Liver (tissue), 9 donors: ENCODE results near the gene GHRL. TPM values are rescaled to one million over a fixed set of nuclear protein-coding genes. Genes with fewer than 3 reads are reported as not detected.

Experiments
- DNase-seq: peaks from one replicate; pipeline ENCODE4 v3.0.0-alpha.2; 2017; ENCODE audit warnings: low spot score
- H3K27ac ChIP-seq, 2 donors: one replicate each; pipeline ENCODE4 v1.7.0; 2013; ENCODE audit warnings: inconsistent platforms in 2 of 2, low read length in 2 of 2, control low read depth in 1 of 2, low read depth in 1 of 2, mild to moderate bottlenecking in 1 of 2
- H3K27me3 ChIP-seq, 4 donors: one replicate each; pipeline versions ENCODE4 v1.6.1 to v1.7.0; 2013; ENCODE audit warnings: low read length in 3 of 4, inconsistent platforms in 1 of 4, mild to moderate bottlenecking in 1 of 4, moderate library complexity in 1 of 4; ENCODE audit not compliant: control insufficient read depth in 4 of 4, insufficient read depth in 4 of 4
- H3K36me3 ChIP-seq, 4 donors: one replicate each; pipeline versions ENCODE4 v1.6.1 to v1.7.0; 2013; ENCODE audit warnings: low read length in 3 of 4, mild to moderate bottlenecking in 3 of 4, low read depth in 1 of 4, moderate library complexity in 1 of 4; ENCODE audit not compliant: control insufficient read depth in 4 of 4, insufficient read depth in 3 of 4
- H3K4me1 ChIP-seq, 4 donors: one replicate each; pipeline versions ENCODE4 v1.6.1 to v1.7.0; 2013; ENCODE audit warnings: low read length in 3 of 4, mild to moderate bottlenecking in 3 of 4, moderate library complexity in 1 of 4; ENCODE audit not compliant: control insufficient read depth in 4 of 4, insufficient read depth in 4 of 4
- H3K4me3 ChIP-seq, 3 donors: one replicate each; pipeline versions ENCODE4 v1.6.1 to v1.7.0; 2013; ENCODE audit warnings: low read length in 3 of 3, control low read depth in 1 of 3, low read depth in 1 of 3, mild to moderate bottlenecking in 1 of 3
- H3K9ac ChIP-seq, 2 donors: one replicate each; pipeline ENCODE4 v1.7.0; 2013; ENCODE audit warnings: low read length in 2 of 2, mild to moderate bottlenecking in 2 of 2, moderate library complexity in 2 of 2, control low read depth in 1 of 2, low read depth in 1 of 2
- H3K9me3 ChIP-seq, 4 donors: one replicate each; pipeline versions ENCODE4 v1.6.1 to v1.7.0; 2013; ENCODE audit warnings: low read length in 3 of 4; ENCODE audit not compliant: control insufficient read depth in 4 of 4
- EGR1 ChIP-seq, 2 donors: IDR thresholded peaks; 2 replicates each; pipeline ENCODE4 v1.6.1; 2016 to 2018; ENCODE audit warnings: antibody characterized with exemption in 2 of 2, low read depth in 2 of 2
- FOXA1 ChIP-seq: IDR thresholded peaks from 2 replicates; pipeline ENCODE4 v1.6.1; 2016; ENCODE audit warnings: antibody characterized with exemption
- GABPA ChIP-seq, 2 donors: IDR thresholded peaks in 1 of 2; conservative IDR thresholded peaks in 1 of 2; 2 replicates each; pipeline ENCODE4 v1.6.1; 2016; ENCODE audit warnings: antibody characterized with exemption in 2 of 2, mild to moderate bottlenecking in 1 of 2, moderate library complexity in 1 of 2
- HNF4G ChIP-seq: IDR thresholded peaks from 2 replicates; pipeline ENCODE4 v1.6.1; 2016; ENCODE audit warnings: antibody characterized with exemption
- JUND ChIP-seq, 2 donors: IDR thresholded peaks; 2 replicates each; pipeline ENCODE4 v1.6.1; 2016; ENCODE audit warnings: antibody characterized with exemption in 2 of 2
- MAX ChIP-seq: IDR thresholded peaks from 2 replicates; pipeline ENCODE4 v1.6.1; 2016; ENCODE audit warnings: antibody characterized with exemption
- NR2F2 ChIP-seq: IDR thresholded peaks from 2 replicates; pipeline ENCODE4 v1.6.1; 2016; ENCODE audit warnings: antibody characterized with exemption
- RAD21 ChIP-seq, 2 donors: IDR thresholded peaks; 2 replicates each; pipeline ENCODE4 v1.6.1; 2016; ENCODE audit warnings: antibody characterized with exemption in 2 of 2, mild to moderate bottlenecking in 2 of 2
- REST ChIP-seq: IDR thresholded peaks from 2 replicates; pipeline ENCODE4 v1.6.1; 2016; ENCODE audit warnings: antibody characterized with exemption, mild to moderate bottlenecking
- RXRA ChIP-seq, 2 donors: IDR thresholded peaks; 2 replicates each; pipeline ENCODE4 v1.6.1; 2017 to 2018; ENCODE audit warnings: antibody characterized with exemption in 2 of 2, mild to moderate bottlenecking in 1 of 2
- TAF1 ChIP-seq: conservative IDR thresholded peaks from 2 replicates; pipeline ENCODE4 v1.6.1; 2016; ENCODE audit warnings: antibody characterized with exemption, mild to moderate bottlenecking
- YY1 ChIP-seq: IDR thresholded peaks from 2 replicates; pipeline ENCODE4 v1.6.1; 2016; ENCODE audit warnings: antibody characterized with exemption, mild to moderate bottlenecking
- ZBTB33 ChIP-seq: IDR thresholded peaks from 2 replicates; pipeline ENCODE4 v1.6.1; 2016; ENCODE audit warnings: antibody characterized with exemption
- WGBS: extraction: QIAGEN DNeasy Blood & Tissue Kit; methylation state at CpG from one replicate; pipeline ENCODE4 v1.1.7; 2013; 5-methylcytosine and 5-hydroxymethylcytosine counted together
- polyA plus RNA-seq, 2 donors: library from polyadenylated mRNA; stranded (reverse) in 1 of 2; unstranded in 1 of 2; fragments of 200-250 nt in 1 of 2; fragments of >200 nt in 1 of 2; fragmentation: Nextera tagmentation in 1 of 2; extraction: Ambion mirVana in 1 of 2; gene quantifications; one replicate each; pipeline versions ENCODE4 v1.2.1 to v1.2.3, GENCODE V29; 2013 to 2015
- total RNA-seq, 2 donors: library from RNA; depleted of rRNA; stranded (reverse); fragments of >200 nt; gene quantifications; one replicate each; pipeline ENCODE4 v1.2.3, GENCODE V29; 2014
- donor health status: healthy.
- donor health status: healthy.
- donor health status: healthy.
- donor health status: healthy.
- donor health status: healthy.

GHRL gene
- total and polyA plus RNA-seq, 4 donors: 0.08 to 1.3 (median 0.27) TPM

- Histone ChIP-seq H3K36me3 (peaks cover 8 to 73% (median 63%) of the 10 kb centered on the region in 4 donors), H3K4me1 (no peaks in the 10 kb centered on the region), H3K27ac (no peak overlapping the region), H3K4me3 (no peak overlapping the region), H3K9ac (no peak overlapping the region), H3K9me3 (no peaks in the 10 kb centered on the region), H3K27me3 (no peaks in the 10 kb centered on the region)
- WGBS: 97% methylated on average over 4 of the region's 4 CpGs
- no peak for TF ChIP-seq TAF1
- no peak for TF ChIP-seq MAX
- TF ChIP-seq RXRA (IDR thresholded peaks at IDR 0.05): no peak
- no peak for TF ChIP-seq REST
- TF ChIP-seq GABPA (IDR thresholded peaks at IDR 0.05 in 1 of 2, conservative IDR thresholded peaks at IDR 0.05 in 1 of 2): no peak
- TF ChIP-seq NR2F2: no peak
- TF ChIP-seq EGR1 (IDR thresholded peaks at IDR 0.05; ENCODE audit: low read depth in 2 of 2): no peak
- no peak for TF ChIP-seq FOXA1
- DNase-seq: no peak
Observed at GRCh38 chr3:10305331-10305902, 12.7 kb upstream of the GHRL start.

- no peak overlapping the region for H3K9ac ChIP-seq
- 96% methylated on average over 8 of the region's 8 CpGs for WGBS
- H3K9me3 ChIP-seq: no peaks in the 10 kb centered on the region
- DNase-seq: no peak
- no peak overlapping the region for H3K27ac ChIP-seq
- TF ChIP-seq YY1: no peak
- no peak for TF ChIP-seq HNF4G
- no peak for TF ChIP-seq ZBTB33
- no peak for TF ChIP-seq RAD21 (IDR thresholded peaks at IDR 0.05)
- H3K4me1 ChIP-seq: no peaks in the 10 kb centered on the region
- H3K27me3 ChIP-seq: no peaks in the 10 kb centered on the region
- H3K4me3 ChIP-seq: no peak overlapping the region
- H3K36me3 ChIP-seq: peaks cover 11 to 76% (median 64%) of the 10 kb centered on the region in 4 donors
Observed at GRCh38 chr3:10304905-10305304, 12.2 kb upstream of the GHRL start.

- no peak overlapping the region for H3K4me3 ChIP-seq
- H3K36me3 ChIP-seq: peaks cover 11 to 74% (median 62%) of the 10 kb centered on the region in 4 donors
- H3K27ac ChIP-seq: no peak overlapping the region
- TF ChIP-seq RXRA (IDR thresholded peaks at IDR 0.05): no peak
- TF ChIP-seq HNF4G: no peak
- TF ChIP-seq EGR1 (IDR thresholded peaks at IDR 0.05; ENCODE audit: low read depth in 2 of 2): no peak
- TF ChIP-seq ZBTB33: no peak
- TF ChIP-seq NR2F2: no peak
- no peak for TF ChIP-seq JUND (IDR thresholded peaks at IDR 0.05)
- no peaks in the 10 kb centered on the region for H3K9me3 ChIP-seq
- H3K4me1 ChIP-seq: no peaks in the 10 kb centered on the region
- no peak for DNase-seq
- no peaks in the 10 kb centered on the region for H3K27me3 ChIP-seq
- no peak overlapping the region for H3K9ac ChIP-seq
- 83% methylated on average over 8 of the region's 8 CpGs for WGBS
Observed at GRCh38 chr3:10303785-10304184, 11.0 kb upstream of the GHRL start.
